ENCODE data around the gene EPYC.

The EPYC gene

GRCh38 chr12:90999527-90999926 lies 5.2 kb downstream of the EPYC start:
- H3K27me3 ChIP-seq, result no peaks in the 10 kb centered on the region

GRCh38 chr12:90995010-90995409 lies 9.8 kb downstream of the EPYC start:
- TF ChIP-seq, protein P1, sequence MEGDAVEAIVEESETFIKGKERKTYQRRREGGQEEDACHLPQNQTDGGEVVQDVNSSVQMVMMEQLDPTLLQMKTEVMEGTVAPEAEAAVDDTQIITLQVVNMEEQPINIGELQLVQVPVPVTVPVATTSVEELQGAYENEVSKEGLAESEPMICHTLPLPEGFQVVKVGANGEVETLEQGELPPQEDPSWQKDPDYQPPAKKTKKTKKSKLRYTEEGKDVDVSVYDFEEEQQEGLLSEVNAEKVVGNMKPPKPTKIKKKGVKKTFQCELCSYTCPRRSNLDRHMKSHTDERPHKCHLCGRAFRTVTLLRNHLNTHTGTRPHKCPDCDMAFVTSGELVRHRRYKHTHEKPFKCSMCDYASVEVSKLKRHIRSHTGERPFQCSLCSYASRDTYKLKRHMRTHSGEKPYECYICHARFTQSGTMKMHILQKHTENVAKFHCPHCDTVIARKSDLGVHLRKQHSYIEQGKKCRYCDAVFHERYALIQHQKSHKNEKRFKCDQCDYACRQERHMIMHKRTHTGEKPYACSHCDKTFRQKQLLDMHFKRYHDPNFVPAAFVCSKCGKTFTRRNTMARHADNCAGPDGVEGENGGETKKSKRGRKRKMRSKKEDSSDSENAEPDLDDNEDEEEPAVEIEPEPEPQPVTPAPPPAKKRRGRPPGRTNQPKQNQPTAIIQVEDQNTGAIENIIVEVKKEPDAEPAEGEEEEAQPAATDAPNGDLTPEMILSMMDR (IDR thresholded peaks at IDR 0.05; ENCODE audit: low read depth, low read length), result no peak
- H3K9me3 ChIP-seq, result no peaks in the 10 kb centered on the region
- DNase-seq, result no peak
- H3K4me1 ChIP-seq, result peaks cover 7% of the 10 kb centered on the region
- no peaks in the 10 kb centered on the region for H3K27me3 ChIP-seq
- no peaks in the 10 kb centered on the region for H3K36me3 ChIP-seq
- no peak overlapping the region for H3K4me3 ChIP-seq (ENCODE audit: low read depth, low read length)

More at GRCh38 chr12:90999527-90999926, 5.2 kb downstream of the EPYC start:
- Histone ChIP-seq H3K4me1 (peaks cover 7% of the 10 kb centered on the region), H3K9me3 (no peaks in the 10 kb centered on the region), H3K4me3 (ENCODE audit: low read depth, low read length) (no peak overlapping the region), H3K36me3 (no peaks in the 10 kb centered on the region)
- TF ChIP-seq, protein P1 (IDR thresholded peaks at IDR 0.05; ENCODE audit: low read depth, low read length), result no peak
- no peak for DNase-seq

DNA sequence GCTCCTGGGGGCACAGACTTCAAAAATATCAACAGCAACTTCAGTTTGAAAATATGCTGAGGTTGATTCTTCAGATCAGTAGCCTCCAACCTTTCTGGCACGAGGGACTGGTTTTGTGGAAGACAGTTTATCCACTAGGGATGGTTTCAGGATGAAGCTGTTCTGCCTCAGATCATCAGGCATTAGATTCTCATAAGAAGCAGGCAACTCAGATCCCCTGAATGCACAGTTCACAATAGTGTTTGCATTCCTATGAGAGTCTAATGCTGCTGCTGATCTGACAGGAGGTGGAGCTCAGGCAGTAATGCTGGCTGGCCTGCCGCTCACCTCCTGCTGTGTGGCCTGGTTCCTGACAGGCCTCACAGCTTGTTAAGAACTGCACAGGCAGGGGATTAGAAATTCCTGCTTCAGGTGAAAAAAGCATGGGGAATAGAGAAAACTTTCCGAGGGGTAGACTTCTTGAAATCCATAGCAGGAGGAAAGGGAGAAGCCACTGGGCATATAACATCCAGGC lies 12.8 kb downstream of the EPYC start:
- TF ChIP-seq, protein P1 (IDR thresholded peaks at IDR 0.05; ENCODE audit: low read depth, low read length), result no peak
- peaks cover 7% of the 10 kb centered on the region for H3K4me1 ChIP-seq
- DNase-seq, result no peak

DNA sequence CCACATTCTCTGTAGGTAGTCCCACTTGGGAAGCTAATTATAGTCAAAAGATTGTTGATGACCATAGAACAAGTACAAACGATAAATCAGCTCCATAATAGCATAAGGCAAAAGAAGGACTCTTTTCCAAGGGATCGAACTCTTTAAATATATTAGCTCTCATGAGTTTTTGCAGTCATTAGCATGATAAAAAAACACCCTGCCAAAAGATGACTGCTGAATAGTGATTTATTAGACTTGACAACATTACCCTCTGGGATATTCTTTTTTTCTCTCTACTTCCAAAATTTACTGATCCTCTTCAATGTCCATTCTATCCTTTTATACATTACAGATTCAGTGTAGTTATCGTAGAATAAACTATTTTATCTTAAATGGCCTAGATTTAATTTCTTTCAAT lies 14.2 kb downstream of the EPYC start:
- H3K27me3 ChIP-seq, result no peaks in the 10 kb centered on the region; the same call in 1 of the 2 replicates
- TF ChIP-seq, protein P1 (IDR thresholded peaks at IDR 0.05; ENCODE audit: low read depth, low read length), result no peak
- no peaks in the 10 kb centered on the region for H3K36me3 ChIP-seq
- no peak overlapping the region for H3K4me3 ChIP-seq (ENCODE audit: low read depth, low read length)
- no peaks in the 10 kb centered on the region; the same call in 1 of the 2 replicates for H3K9me3 ChIP-seq
- DNase-seq, result no peak
- H3K4me1 ChIP-seq, result peaks cover 7% of the 10 kb centered on the region

More for the DNA sequence above, 12.8 kb downstream of the EPYC start:
- H3K9me3 ChIP-seq, result no peaks in the 10 kb centered on the region
- no peak overlapping the region for H3K4me3 ChIP-seq (ENCODE audit: low read depth, low read length)
- H3K36me3 ChIP-seq, result no peaks in the 10 kb centered on the region
- no peaks in the 10 kb centered on the region for H3K27me3 ChIP-seq

GRCh38 chr12:90989686-90990111 lies 15.1 kb downstream of the EPYC start:
- TF ChIP-seq, protein P1 (IDR thresholded peaks at IDR 0.05; ENCODE audit: low read depth, low read length), result no peak
- no peaks in the 10 kb centered on the region; the same call in 1 of the 2 replicates for H3K27me3 ChIP-seq
- H3K4me3 ChIP-seq (ENCODE audit: low read depth, low read length), result no peak overlapping the region
- H3K4me1 ChIP-seq, result peaks cover under 1% of the 10 kb centered on the region; the same call in 1 of the 2 replicates
- no peak for DNase-seq
- no peaks in the 10 kb centered on the region; the same call in 1 of the 2 replicates for H3K9me3 ChIP-seq
- H3K36me3 ChIP-seq, result no peaks in the 10 kb centered on the region

GRCh38 chr12:90987520-90987919 lies 17.3 kb downstream of the EPYC start:
- TF ChIP-seq, protein P1 (IDR thresholded peaks at IDR 0.05; ENCODE audit: low read depth, low read length), result peak; percentile 30; the same call in 1 of the 2 replicates
- H3K4me1 ChIP-seq, result no peaks in the 10 kb centered on the region
- DNase-seq, result no peak
- H3K27me3 ChIP-seq, result no peaks in the 10 kb centered on the region; the same call in 1 of the 2 replicates
- H3K4me3 ChIP-seq (ENCODE audit: low read depth, low read length), result no peak overlapping the region
- no peaks in the 10 kb centered on the region for H3K36me3 ChIP-seq
- no peaks in the 10 kb centered on the region; the same call in 1 of the 2 replicates for H3K9me3 ChIP-seq
